ENCODE measurements around the gene TMEM255B.
A peak's percentile ranks its signal among the peaks of the same experiment; 100 is the strongest.

Gene TMEM255B

DNA sequence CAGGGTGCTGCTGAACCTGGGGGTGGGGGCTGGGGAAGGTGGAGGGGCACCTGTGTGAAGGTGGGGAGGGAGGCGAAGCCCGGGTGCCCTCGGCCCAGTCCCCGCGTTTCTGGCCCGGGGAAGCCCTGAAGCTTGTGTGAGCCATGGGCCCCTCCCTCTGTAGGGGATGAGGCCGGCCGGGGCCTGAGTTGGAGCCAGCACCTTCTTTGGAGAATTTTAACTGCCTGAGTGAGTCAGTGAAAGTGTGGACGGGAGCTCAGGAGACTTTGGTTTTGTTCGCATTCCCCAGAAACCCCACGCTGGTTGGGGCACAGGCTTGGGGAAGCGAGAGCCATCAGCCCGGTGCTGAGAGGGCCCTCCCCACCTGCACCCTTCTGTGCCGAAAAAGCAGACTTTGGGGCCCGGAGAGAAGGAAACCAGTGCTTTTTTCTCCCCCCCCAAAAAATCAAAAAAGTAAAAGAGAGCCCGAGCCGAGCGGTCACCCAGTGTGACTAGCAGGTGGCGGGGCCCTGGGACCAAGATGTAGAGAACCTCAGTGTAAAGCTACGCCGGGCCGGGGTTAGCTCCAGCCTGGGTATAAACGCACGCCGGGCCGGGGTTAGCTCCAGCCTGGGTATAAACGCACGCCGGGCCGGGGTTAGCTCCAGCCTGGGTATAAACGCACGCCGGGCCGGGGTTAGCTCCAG is 45.1 kb downstream of the TMEM255B start:
- DNase-seq (ENCODE audit: low read depth) = no peak

- DNase-seq (ENCODE audit: low read depth) = no peak
These were observed 45.8 kb downstream of the TMEM255B start for GRCh38 chr13:113804703-113805430.

- DNase-seq (ENCODE audit: low read depth) = no peak
These were observed 46.5 kb downstream of the TMEM255B start for GRCh38 chr13:113805431-113806103.

GRCh38 chr13:113806104-113806471 is 47.1 kb downstream of the TMEM255B start:
- no peak for DNase-seq (ENCODE audit: low read depth)

DNA sequence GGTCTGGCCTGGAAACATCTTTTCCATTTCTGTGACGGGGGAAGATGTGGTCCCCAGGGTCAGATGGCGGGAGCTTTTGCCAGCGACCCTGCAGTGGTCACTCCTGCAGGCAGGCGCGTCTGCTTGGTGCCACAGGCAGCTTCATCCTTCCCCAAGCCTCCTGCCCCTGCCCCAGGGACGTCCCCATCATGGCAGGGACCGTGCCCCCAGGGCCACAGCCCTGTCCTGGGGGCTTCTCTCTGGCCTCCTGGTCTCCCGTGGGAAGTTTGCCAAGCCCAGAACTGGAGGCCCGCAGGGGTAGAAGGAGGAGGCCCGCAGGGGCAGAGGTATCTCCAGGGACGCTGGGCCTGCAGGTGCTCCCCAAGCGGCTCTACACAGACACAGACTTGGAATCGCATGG is 47.5 kb downstream of the TMEM255B start:
- no peak for DNase-seq (ENCODE audit: low read depth)

DNA sequence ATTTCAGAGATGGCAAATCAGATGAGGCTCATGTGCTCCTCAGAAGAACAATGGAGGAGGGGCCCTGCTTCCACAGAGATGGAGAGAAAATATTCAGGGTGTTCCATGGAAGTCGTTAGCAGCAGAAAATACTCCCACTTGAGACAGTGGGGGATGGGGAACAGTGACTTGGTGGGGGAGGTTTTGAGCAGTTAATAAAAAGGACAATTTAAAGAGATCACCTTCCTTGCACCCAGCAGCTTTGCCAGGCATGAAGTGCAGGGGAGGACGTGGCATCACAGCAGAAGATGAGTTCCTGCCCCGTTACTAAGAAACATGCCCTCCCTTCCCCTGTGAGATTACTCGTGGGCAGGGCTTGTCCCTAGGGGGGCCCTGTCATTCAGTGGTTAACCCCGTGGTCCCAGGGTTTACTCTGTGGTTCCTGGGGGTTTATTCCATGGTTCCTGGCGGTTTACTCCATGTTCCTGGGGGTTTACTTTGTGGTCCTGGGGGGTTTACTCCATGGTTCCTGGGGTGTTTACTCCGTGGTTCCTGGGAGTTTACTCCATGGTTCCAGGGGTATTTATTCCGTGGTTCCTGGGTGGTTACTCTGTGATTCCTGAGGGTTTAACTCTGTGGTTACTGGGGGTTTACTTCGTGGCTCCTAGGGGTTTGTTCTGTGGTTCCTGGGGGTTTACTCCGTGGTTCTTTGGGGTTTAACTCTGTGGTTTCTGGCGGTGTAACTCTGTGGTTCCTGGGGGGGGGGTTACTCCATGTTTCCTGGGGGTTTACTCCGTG is 49.2 kb downstream of the TMEM255B start:
- no peak for DNase-seq (ENCODE audit: low read depth)

GRCh38 chr13:113809934-113810333 is 50.9 kb downstream of the TMEM255B start:
- no peak for DNase-seq (ENCODE audit: low read depth)

GRCh38 chr13:113810640-113811039 is 51.6 kb downstream of the TMEM255B start:
- DNase-seq (ENCODE audit: low read depth) = no peak

DNA sequence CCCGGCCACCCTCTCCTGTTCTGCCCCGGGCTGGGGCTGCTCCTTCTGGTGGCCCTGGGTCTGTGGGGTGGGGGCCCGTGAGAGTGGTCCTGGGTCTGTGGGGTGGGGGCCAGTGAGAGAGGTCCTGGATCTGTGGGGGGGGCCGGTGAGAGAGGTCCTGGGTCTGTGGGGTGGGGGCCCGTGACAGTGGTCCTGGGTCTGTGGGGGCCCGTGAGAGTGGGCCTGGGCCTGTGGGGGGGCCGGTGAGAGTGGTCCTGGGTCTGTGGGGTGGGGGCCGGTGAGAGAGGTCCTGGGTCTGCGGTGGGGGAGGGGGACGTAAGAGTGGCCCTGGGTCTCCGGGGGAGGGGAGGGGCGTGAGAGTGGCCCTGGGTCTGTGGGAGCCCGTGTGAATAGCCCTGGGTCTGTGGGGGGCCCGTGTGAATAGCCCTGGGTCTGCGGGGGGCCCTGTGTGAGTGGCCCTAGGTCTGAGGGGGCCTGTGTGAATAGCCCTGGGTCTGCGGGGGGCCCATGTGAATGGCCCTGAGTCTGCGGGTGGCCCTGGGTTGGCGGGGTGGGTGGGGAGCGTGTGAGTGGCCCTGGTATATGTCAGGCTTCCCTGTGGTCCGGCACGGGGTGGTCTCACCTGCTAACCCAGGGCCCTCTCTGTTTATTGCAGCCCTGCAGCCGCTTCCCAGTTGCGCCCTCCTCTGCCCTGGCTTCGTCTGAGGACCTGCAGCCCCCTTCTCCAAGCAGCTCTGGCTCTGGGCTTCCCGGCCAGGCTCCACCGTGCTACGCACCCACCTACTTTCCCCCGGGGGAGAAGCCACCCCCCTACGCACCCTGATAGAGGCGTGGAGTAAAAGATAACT is 52.3 kb downstream of the TMEM255B start:
- DNase-seq (ENCODE audit: low read depth) = no peak

DNA sequence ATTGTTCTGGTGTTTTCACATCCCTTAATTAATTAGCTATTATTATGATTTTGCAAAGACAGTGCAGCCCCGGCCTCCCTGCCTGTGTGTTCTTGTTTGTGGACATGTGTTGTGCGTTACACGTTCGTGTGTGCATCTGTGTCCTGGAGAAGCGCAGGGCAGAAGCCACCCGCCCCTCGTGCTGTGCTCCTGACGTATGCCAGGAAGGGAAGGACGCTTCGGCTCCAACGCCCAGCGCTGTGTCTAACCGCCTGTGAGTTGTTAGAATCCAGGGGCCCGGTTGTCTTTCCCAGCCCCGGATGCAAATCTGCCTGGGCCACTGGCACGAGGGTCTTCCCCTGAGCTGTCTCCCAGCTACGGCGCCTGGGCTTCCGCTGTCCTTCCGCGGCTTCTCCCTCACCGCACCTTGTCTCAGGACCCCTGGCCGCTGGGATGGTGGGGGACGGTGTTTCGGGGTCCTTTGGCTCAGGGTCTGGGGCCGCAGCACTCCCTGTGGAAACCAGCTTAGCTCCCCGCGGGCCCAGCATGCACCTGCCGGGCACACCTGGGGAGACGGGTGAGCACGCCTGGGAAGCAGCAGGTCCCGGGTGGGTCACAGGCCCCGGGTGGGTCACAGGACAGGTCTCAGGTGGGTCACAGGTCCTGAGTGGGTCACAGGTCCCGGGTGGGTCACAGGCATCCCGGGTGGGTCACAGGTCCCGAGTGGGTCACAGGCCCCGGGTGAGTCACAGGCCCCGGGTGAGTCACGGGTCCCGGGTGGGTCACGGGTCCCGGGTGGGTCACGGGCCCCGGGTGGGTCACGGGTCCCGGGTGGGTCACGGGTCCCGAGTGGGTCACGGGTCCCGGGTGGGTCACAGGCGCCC is 53.4 kb downstream of the TMEM255B start:
- no peak for DNase-seq (ENCODE audit: low read depth)

DNA sequence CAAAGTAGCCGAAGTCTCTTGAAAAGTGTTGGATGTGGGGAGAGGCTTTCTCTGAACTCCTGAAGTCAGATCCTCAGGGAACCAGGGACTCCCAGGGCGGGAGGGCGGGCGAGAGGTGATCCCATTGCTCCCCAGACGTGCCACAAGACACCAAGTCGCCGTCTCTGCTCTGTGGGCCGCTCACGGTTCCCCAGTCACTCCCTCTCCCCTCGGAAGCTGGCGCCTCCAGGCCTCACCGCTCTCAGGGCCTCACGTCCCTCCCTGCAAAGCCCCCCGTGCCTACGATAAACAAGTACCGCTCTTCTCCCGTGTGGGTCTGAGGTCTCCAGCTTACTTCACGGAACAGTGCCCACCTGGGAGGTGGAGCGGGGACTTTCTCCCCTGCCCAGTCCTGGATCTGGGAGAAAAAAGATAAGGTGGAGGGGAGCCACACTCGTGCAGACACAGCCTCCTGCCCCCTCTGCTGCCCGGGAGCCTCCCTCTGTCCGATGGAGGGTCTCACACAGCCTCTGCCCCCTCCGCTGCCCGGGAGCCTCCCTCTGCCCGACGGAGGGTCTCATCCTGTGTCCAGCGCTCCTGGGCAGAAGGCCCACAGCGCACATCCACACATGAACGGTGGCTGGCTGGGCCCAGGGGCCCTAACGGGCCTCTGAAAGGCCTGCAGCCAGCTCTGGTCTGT is 54.2 kb downstream of the TMEM255B start:
- no peak for DNase-seq (ENCODE audit: low read depth)

DNA sequence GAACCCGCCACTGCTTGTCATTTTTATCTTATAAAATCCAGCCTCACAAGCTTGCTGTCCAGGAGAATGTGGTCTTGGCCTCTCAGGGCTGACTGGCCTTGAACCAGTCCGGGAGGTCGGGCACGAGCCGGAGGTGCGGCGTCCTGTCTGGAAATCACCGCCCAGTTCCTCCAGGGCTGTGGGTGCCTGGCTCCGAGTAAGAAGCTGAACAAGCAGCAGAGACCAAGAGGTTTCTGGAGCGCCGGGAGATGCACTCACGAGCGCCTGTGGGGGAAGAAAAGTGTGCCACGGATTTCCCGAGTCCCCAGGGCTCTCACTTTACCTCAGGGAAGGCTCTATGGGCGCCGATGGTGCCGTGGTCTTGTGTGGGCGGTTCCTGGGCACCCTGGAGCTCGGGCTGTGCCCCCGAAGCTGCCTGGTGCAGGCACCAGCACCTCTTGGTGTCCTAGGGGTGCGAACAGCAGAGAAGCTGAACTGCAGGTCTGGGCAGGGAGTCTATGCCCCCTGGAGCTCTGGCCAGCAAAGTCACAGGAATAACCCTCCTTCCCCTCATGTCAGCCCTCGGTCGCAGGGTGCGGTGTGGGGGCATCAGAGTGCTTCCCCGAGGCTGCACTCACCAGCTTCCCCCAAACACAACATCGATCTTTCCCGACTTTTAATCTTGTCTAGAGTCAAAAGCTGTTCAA is 54.9 kb downstream of the TMEM255B start:
- no peak for DNase-seq (ENCODE audit: low read depth)

- no peak for DNase-seq (ENCODE audit: low read depth)
These were observed 55.4 kb downstream of the TMEM255B start for GRCh38 chr13:113814435-113814821.

DNA sequence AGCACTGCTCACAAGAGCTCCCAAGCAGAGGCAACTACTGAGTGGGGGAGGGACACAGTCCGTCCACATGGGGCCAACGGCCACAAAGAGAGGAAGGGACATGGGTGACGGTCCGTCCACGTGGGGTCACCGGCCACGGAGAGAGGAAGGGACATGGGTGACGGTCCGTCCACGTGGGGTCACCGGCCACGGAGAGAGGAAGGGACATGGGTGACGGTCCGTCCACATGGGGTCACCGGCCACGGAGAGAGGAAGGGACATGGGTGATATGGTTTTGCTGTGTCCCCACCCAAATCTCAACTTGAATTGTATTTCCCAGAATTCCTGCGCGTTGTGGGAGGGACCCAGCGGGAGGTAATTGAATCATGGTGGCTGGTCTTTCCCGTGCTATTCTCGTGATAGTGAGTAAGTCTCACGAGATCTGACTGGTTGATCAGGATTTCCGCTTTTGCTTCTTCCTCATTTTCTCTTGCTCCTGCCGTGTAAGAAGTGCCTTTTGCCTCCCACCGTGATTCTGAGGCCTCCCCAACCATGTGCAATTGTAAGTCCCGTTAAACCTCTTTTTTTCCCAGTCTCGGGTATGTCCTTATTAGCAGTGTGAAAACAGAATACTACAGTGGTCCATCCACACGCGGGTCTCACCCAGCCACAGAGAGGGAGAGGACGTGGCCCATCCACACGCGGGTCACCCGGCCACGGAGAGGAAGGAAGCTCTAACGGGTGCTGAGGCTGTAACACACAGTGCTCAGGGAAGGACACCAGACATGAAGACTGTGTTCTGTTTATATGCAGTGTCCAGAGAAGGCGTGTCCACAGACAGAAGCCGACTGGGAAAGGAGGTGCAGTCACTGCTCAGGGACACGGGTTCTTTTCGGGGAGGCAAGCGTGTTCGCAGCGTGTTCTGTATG is 56.4 kb downstream of the TMEM255B start:
- no peak for DNase-seq (ENCODE audit: low read depth)

GRCh38 chr13:113816254-113816929 is 57.4 kb downstream of the TMEM255B start:
- no peak for DNase-seq (ENCODE audit: low read depth)

GRCh38 chr13:113816946-113817859 is 58.2 kb downstream of the TMEM255B start:
- DNase-seq (ENCODE audit: low read depth) = peak; percentile 77

All from fibroblast of the conjunctiva (primary cell).